Tracheal epithelial cell (primary cell): ENCODE measurements around the gene GRSF1. TPM values are rescaled to one million over a fixed set of nuclear protein-coding genes. Genes with fewer than 3 reads are reported as not detected.

Experiments
- total RNA-seq: library from RNA; depleted of rRNA; stranded (reverse); fragments of >200 nt; gene quantifications from 2 replicates; pipeline ENCODE4 v1.2.1, GENCODE V29; 2014

GRSF1 gene, protein sequence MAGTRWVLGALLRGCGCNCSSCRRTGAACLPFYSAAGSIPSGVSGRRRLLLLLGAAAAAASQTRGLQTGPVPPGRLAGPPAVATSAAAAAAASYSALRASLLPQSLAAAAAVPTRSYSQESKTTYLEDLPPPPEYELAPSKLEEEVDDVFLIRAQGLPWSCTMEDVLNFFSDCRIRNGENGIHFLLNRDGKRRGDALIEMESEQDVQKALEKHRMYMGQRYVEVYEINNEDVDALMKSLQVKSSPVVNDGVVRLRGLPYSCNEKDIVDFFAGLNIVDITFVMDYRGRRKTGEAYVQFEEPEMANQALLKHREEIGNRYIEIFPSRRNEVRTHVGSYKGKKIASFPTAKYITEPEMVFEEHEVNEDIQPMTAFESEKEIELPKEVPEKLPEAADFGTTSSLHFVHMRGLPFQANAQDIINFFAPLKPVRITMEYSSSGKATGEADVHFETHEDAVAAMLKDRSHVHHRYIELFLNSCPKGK
- total RNA-seq, result 87.6 and 94.7 TPM in 2 replicates

DNA sequence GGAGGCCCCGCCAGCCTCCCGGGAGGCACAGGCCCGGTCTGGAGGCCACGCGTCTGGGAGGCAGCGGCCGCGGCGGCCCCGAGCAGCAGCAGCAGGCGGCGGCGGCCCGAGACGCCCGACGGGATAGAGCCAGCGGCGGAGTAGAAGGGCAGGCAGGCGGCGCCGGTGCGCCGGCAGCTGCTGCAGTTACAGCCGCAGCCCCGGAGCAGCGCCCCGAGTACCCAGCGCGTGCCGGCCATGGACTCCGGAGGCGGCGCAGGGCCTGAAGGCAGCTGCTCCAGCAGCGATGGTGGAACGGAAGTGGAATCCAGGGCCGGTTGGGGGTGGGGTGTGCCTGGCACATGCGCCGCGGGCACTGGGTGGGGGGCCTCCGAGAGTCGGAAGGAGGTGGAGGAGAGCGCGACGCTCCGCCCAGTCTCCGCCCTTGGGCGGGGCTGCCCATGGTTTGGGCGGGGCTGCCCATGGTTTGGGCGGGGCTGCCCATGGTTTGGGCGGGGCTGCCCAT, at the start of gene GRSF1:
TSS of gene GRSF1 (minus strand) at position 302 of the 505 bp plus-strand sequence. CDS start at position 239, 63 bp downstream.

Other genes with a start within 250 kb of the GRSF1 start
- gene AMBN, start 247.6 kb downstream of the GRSF1 start, total RNA-seq, result not detected in 2 replicates
- gene ENAM, start 211.1 kb downstream of the GRSF1 start, total RNA-seq, result 0.48 TPM in 1 of 2 replicates, not detected in the other
- not detected in 2 replicates for gene JCHAIN, start 173.4 kb downstream of the GRSF1 start, total RNA-seq
- 10.7 and 12.8 TPM in 2 replicates for gene UTP3, start 151.4 kb downstream of the GRSF1 start, total RNA-seq
- gene RUFY3, start 117.9 kb downstream of the GRSF1 start, total RNA-seq, result 36.6 and 43.7 TPM in 2 replicates
- 11.6 and 12.1 TPM in 2 replicates for gene MOB1B, start 62.5 kb upstream of the GRSF1 start, total RNA-seq
- 25.8 and 28.6 TPM in 2 replicates for gene DCK, start 153.8 kb upstream of the GRSF1 start, total RNA-seq